HTR-8/SVneo (cell line): Measurements from ENCODE around the gene CDK6.

ENCODE experiments used
- DNase-seq: peaks from one replicate; pipeline ENCODE4 v3.0.0; 2011; ENCODE audit warnings: low spot score, mixed read lengths; ENCODE audit not compliant: insufficient read length
- FAIRE-seq: peaks from 2 replicates; lab custom pipeline; 2011; peaks lifted over from hg19 to GRCh38; lab: Jason Lieb, UNC

The CDK6 gene

DNA sequence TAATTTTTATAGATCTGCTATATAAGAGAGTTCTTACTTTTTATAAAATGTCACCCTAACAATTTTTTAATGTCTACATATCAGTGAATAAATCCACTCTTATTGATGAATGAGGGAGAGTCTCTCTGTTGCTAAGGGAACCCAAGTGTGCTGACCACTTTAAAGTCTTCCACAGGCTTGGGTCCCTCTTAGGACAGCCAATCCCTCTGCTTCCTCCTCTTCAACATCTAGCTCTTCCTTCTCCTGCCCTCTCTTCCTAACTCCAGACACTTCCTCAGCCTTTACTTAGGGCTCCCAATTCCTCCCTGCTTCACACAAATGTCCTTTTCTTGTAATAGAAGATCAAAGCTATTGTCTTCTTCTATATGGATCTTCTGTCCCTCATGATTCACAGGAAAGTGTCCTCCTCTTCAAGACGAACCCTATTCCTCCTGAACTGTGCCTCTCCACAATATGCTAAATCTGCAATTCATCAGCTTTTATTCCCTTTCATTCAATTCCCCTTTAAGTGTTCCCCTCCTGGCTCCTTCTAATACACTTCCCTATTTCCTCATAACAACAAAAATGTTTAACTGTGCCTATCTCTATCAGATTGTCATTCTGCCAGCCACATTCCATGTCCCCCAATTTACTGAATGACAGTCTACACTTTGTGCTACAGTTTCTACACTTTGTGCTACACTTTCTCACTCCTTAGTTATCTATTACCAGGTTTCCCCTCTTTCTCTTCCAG, 37.7 kb downstream of the CDK6 start:
- DNase-seq: no peak
- no peak for FAIRE-seq

DNA sequence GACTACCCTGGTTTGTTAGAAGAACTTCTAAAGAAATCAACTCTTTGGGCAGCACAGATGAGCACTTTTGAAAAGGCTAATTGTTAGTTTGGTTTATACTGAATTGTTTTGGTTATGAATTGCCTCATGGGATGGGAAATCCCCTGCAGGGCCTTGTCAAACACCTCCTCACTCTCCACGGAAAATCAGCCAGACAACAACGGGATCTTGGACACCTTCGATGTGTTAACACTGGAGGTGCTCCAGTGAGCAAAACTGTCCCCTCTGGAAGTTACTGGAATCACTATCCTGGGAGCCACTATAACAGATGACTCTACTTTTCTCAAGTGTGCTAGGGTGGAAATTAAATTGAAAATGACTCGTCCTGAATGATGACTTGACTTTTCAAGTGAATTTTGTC, 38.7 kb downstream of the CDK6 start:
- FAIRE-seq (no peak), DNase-seq (no peak)

DNA sequence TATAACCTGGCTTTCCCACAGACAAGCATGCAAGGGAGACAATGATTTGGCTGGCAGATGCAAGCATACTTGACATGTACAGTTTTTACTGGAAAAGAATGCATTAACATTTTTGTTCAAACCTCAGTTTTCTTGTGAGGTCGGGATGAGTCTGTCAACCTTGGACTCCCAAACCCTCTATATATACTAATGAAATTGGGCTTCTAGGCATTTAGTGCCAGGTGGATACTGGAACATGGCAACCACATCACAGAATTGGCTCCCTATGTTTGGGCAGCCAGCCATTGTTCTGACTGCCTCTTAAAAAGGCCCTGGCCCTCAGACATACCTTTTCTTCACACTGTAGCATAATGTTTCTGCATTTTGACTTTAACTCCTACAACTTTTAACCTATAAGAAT, 39.1 kb downstream of the CDK6 start:
- DNase-seq (no peak), FAIRE-seq (no peak)

DNA sequence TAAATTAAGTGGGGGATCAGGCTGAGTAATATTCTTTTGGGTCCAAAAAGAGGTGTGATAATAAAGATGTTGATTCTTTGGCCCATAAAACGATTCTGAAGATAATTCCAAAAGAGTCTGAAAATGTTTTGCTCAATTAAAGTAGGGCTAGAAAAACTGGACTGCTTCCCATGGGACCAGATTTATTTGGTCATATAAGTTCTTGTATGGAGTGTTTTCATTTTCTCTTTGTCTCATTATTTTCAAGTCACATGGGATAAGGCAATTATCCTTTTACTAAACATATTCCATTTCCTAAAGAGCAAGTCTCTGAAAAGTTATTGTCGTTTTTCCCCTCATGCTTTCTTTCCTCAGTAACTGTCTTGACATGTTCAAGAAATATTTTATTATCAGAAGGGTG, 41.5 kb downstream of the CDK6 start:
- FAIRE-seq: no peak
- no peak for DNase-seq

DNA sequence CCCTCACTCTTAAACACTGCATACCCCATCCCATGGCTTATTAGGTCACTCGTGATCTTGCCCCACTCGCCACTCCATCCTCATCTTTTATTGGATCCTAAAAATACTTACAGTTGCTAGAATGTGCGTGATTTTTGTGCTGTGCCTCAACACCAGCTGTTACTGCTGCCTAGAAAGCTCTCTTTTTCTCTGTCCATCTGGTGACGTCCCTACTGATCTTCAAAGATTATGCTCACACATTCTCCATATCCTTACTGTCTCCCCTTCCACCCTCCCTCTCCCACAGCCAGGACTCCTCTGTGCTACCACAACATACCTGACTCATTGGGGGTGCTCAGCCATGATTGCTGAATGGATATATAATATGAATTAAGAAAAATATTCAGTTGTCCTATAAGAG, 42.0 kb downstream of the CDK6 start:
- DNase-seq (no peak), FAIRE-seq (no peak)

DNA sequence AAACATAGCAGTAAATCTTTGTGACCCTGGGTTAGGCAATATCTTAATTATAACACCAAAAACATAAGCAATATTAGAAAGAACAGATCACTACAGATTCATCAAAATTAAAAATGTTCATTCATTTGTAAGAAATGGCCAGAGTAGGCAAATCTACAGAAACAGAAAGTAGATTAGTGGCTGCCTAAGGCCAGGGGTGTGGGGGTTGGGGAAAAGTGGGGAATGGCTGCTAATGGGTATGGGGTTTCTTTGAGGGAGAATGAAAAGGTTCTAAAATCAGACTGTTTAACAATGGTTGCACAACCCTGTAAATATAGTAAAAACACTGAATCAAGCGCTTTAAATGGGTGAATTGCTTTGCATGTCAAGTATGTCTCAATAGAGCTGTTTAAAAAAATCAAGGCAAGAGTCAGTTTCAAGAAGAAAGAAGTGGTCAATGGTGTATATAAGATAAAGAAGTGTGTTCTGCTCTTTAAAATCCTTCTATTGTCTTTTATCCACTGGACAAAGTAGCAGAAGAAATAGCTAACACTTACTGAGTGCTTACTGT, 42.6 kb downstream of the CDK6 start:
- DNase-seq: no peak
- FAIRE-seq: no peak

DNA sequence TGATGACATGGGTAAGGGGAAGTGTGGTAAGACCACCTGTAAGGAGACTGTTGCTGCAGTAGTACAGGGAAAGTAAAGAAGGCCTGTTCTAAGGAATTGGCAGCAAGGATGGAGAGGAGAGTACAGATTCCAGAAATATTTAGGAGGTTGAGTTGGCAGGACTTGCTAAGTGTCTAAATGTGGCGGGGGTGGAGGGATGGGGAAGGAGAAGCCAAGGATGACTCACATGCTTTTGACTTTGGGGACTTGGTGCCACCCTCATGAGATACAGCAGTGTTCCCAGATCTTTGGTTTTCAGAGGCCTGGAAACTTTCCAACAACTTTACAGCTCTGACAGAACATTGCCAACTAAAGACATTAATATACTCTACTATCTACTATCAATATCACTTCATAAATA, 45.4 kb downstream of the CDK6 start:
- peak; percentile 1 for DNase-seq
- no peak for FAIRE-seq

DNA sequence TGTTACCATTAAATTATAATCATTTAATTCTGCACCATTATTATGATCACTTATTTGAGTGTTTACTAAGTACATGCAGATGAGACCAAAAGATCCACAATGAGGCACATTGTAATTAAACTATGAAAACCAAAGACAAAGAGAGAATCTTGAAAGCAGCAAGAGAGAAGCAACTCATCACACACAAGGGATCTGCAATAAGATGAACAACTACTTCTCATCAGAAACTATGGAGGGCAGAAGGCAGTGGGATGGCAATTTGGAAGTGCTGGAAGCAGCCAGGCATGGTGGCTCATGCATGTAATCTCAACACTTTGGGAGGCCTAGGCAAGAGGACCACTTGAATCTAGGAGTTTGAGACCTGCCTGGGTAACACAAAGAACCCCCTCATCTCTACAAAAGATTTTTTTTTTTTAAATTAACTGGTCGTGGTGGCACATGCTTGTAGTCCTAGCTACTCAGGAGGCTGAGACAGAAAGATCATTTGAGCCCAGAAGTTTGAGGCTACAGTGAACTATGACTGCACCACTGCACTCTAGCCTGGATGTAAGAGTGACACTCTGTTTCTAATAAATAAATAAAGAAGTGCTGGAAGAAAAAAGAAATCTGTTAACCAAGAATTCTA, 47.7 kb downstream of the CDK6 start:
- FAIRE-seq (no peak), DNase-seq (no peak)

DNA sequence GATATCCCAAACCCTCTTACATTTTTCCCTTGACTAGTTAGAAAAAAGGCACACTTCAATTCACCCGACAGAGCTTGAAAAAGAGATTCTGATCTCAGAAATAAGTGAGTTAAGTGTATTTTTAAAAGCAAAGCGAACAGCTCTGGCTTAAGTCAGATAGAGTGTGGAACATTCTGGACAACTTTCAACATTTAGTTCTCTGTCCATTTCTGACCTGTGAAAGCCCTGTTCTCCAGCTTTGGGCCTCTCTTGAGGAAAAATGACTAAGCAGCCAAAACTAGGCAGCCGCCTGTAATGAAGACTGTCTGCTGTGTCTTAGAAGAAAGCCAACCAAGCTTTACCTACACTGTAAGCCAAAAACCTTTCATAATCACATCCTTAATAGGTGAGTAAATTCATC, 50.5 kb downstream of the CDK6 start:
- no peak for DNase-seq

DNA sequence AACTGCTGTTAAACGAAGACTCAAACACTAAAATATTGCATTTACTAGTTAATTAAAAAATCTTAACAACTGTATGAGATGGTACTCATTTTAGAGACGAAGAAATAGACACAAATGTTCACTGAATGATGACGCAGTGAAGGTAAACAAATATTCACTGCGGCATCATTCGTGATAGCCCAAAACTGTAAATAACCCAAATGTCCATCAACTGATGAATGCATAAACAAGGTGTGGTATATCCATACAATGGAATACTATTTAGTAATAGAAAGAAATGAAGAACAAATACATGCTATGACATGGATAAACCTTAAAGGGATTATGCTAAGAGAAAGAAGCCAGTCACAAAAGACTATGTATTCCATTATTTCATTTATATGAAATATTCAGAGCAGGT, 51.4 kb downstream of the CDK6 start:
- no peak for DNase-seq
- no peak for FAIRE-seq

More for the DNA sequence above, 50.5 kb downstream of the CDK6 start:
- no peak for FAIRE-seq

DNA sequence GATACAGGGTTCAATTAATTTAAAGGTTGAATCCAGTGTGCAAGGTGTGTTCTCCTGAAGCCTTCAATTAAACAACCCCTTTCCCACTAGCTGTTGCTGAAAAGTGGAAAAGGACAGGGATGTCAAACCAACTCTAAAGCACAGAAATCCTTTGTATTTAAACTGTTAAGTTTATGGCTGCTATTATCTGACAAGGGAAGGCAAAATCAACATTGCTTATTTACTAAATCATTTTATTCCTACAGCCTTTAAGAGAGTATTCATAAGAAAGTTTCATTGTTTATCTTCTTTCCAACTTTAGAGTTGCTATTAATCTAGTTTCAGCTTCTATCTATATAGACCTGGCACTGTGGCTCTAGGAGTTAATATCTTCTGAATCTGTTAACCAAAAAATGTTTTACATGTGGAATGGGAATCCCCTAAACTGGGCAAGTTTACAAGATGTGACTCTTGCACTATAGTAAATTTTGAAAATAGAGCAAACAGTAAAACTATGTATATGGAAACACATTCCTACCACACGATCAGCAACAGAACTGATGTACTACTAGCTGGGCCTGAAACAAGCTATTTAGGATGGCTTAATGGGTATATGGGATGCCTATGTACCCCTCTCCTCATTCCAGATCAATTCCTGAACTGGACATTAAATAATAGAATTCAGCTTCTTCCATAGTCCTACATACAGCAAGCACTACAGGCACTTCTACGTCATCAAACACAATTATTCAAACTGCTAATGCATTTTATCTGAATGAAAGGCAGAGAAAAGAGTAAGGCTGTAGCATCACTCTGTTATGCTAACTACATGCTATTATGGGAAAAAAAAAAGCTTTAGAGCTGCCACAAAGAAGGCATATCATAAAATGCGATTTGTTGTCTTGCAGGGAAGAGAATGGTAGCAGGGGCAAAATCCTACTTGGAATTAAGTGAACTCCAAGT, 52.8 kb downstream of the CDK6 start:
- no peak for FAIRE-seq
- DNase-seq: no peak

DNA sequence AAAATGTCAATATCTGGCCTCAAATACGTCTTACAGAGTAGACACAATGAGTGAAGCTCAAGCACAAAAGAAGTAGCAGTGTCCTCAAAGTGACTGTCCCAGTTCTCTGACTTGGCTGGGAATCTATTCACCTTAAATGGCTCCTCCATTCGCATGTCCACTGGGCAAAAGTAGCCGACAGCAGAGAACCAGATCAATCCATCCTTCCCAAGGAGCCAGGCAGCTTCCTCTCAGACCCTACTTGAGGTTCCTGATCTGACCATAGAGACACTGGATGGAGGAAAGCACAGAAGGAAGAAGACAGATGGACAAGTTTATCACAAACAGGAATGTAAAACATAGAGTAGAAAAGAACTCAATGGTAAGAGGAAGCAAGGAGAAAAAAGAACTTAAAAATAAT, 53.5 kb downstream of the CDK6 start:
- FAIRE-seq: no peak

DNA sequence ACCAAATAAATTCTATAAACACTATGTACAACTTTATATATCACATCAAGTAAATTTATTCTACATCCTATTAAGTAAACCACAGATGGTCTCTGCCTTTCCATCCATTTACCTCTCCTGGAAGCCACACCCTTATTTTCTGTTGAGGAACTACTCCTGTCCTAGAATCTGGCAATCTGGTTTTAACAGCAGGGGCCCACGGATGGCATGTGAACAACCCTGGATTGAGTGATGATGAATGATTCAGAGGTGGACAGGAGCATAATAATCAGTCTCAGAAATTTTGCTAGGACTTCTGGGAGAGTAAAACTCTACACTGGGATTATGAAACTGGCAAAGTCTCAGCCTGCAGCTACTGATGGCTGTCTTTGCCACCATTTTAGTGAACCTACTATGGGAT, 54.1 kb downstream of the CDK6 start:
- FAIRE-seq (no peak), DNase-seq (no peak)

More for the DNA sequence above, 53.5 kb downstream of the CDK6 start:
- no peak for DNase-seq

DNA sequence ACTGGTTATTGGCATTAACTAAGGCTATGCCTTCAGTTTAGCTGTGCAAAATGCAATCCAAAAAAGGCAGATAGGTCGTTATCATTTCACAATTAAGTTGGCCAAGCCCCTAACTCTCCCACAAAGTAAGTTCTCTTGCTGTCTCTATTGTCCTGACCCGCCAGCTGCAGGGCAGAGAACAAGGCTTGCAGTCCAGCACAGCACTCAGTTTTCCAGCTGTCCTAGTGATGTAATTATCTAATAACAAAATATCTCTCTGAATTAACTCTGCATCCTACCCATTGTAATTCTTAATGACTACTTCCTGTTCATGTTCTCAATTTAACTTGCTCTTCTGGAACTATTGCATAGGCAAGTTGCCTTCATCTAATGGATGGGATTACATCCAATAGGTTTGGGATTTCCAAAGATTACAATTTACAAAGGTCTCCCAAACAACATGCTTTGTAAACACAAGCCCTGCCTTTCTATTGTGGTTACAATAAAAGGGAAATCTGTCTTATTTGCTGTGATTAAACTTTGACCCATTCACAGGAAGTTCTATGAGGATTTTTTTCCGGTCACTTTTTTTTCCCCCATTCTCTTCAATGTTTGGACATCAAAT, 55.2 kb downstream of the CDK6 start:
- DNase-seq: no peak
- no peak for FAIRE-seq

DNA sequence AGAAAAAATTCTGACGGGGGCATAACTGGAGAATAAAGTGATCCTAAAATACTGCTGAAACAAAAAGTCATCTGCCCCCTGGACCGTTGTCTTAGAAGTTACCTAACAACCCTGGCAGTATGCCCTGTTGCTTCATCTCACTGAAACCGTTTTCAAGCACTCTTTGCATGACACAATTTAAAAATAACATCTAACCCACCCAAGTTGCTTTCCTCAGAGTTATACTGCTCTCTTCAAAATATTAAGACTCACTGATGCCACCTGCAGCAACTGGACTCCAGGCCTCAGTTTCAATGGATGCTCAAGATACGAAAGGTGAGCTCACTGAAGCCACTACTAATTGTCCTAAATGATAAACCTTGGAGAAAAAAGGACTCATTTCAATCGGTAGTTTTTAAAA, 57.4 kb downstream of the CDK6 start:
- no peak for DNase-seq

DNA sequence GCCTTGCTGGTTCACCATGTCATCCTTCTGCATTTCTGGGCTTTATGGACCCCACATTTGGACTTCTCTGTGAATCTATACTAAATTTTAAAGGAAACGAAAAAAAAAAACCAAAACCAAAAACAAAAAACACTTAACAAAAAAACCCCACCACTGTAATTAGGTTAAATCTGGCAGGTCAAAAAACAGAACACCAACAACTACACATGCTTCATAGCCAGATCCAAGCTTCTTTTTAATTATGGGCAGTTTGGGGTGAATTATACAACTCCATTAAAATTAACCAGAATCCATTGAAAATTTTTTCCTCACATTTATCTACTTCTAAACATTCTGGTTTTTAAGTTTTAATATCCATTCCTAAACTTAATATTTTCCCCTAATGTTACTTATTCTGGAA, 58.4 kb downstream of the CDK6 start:
- FAIRE-seq (no peak), DNase-seq (no peak)

More for the DNA sequence above, 57.4 kb downstream of the CDK6 start:
- FAIRE-seq: no peak

DNA sequence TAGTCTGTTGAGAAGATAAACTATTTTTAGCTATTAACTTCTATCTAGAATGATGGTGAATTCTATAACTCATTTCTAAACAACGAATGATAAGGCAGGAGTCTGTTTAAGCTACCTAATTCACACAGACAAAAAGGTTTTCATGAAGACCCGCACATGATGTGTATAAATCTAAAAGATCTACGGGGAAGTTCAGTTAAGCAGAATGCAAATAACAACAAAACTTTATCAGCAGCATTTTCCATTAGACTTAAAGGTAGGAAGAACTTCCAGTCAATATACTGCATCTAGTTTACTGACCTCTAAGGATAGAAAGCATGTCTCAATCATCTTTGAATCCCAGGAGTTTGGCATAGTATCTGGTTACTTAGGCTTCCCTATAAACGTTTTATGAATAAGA, 62.6 kb downstream of the CDK6 start:
- DNase-seq (no peak), FAIRE-seq (no peak)

DNA sequence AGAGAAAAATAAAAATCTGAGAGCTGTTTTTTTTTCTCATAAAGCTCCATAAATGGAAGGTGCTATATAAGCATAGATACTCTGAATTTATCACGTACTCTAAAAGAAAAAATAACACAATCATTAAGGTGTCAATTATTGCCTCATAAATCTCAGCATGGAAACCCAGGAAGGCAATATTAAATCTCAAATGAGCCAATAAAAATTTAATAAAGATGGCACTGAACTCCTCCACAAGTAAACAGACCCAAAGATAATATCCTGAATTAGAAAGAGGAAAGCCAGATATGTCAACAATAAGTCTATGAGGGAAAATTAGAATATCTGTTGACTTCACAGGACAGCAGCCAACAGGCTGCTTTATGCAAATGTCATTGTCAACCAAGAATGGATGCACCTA, 66.5 kb downstream of the CDK6 start:
- no peak for FAIRE-seq
- DNase-seq: no peak

DNA sequence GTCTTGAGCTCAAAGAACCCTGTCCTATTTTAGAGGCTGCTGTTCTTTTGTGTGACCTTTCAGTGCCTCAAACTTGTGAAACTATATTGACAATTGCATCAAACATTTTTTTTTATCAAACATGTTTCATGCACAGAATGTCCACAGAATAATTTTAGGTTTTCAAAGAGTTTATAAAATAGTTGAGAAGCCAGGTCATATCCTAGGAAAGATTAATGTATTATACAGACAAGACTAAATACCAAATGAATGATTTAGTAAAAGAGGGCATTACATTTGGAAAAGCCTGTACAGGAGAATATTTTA, 67.0 kb downstream of the CDK6 start:
- FAIRE-seq (no peak), DNase-seq (no peak)
